Left lung (tissue), 10 donors: Measurements from ENCODE around the gene ICAM4. TPM values are rescaled to one million over a fixed set of nuclear protein-coding genes. Genes with fewer than 3 reads are reported as not detected.

Experiments
- ATAC-seq: fragments of 200-7000 bp; cut with Tn5 transposase; one replicate; pipeline ENCODE4 v1.9.1; 2020; ENCODE audit warnings: moderate library complexity
- DNase-seq, 4 donors: peaks; one replicate each; pipeline ENCODE4 v3.0.0-alpha.2; 2013 to 2020
- H3K27ac ChIP-seq, 2 donors: fragments of 200-600 bp; sonication (generic) in 1 of 2; one replicate each; pipeline versions ENCODE4 v1.5.0 to v1.8.0; 2020 to 2021
- H3K27me3 ChIP-seq, 2 donors: fragments of 200-600 bp; sonication (generic) in 1 of 2; one replicate each; pipeline versions ENCODE4 v1.5.0 to v1.8.0; 2020 to 2021
- H3K36me3 ChIP-seq, 2 donors: fragments of 200-600 bp; sonication (generic) in 1 of 2; one replicate each; pipeline versions ENCODE4 v1.5.0 to v1.8.0; 2020 to 2021
- H3K4me1 ChIP-seq, 2 donors: fragments of 200-600 bp; one replicate each; pipeline ENCODE4 v1.8.0; 2021
- H3K4me3 ChIP-seq, 2 donors: fragments of 200-600 bp; sonication (generic) in 1 of 2; one replicate each; pipeline versions ENCODE4 v1.5.0 to v1.8.0; 2020 to 2021; ENCODE audit warnings: mild to moderate bottlenecking in 1 of 2
- H3K9me3 ChIP-seq, 2 donors: fragments of 200-600 bp; sonication (generic) in 1 of 2; one replicate each; pipeline versions ENCODE4 v1.5.0 to v1.8.0; 2020 to 2021
- CTCF ChIP-seq, 2 donors: fragments of 200-600 bp; sonication (generic) in 1 of 2; IDR thresholded peaks; one replicate each; pipeline versions ENCODE4 v1.5.0 to v1.8.0; 2021; ENCODE audit warnings: antibody characterized with exemption in 2 of 2
- intact Hi-C, 2 donors: fragments of 100-400 bp; cut with DNase I; formaldehyde crosslinking; loops; one replicate each; pipeline versions ENCODE4 v1.11.2 to v1.14.2; 2022
- polyA plus RNA-seq, 6 donors: library from polyadenylated mRNA; unstranded; fragments of 120-200 nt; gene quantifications; one replicate each; pipeline ENCODE4 v1.2.1, GENCODE V29; 2013; ENCODE audit not compliant: insufficient read length in 6 of 6
- total RNA-seq, 2 donors: library from RNA; stranded (reverse); fragmentation: NEBNext Ultra II Directional; extraction: Animal tissue kit (Norgen Biotek cat#: 25700); gene quantifications; one replicate each; pipeline ENCODE4 v1.2.1, GENCODE V29; 2021
- donor health status: DM: no; HTN: yes; CAD: no.
- donor health status: DM: no; HTN: no; CAD: no.

The ICAM4 gene
- total and polyA plus RNA-seq, 8 donors = 4.5 to 25.3 (median 14.7) TPM

- no peak for ATAC-seq
- H3K9me3 ChIP-seq = no peaks in the 10 kb centered on the region
- H3K4me3 ChIP-seq = no peak overlapping the region
- H3K4me1 ChIP-seq = peaks cover 3 to 47% of the 10 kb centered on the region in 2 donors
- no peaks in the 10 kb centered on the region for H3K27me3 ChIP-seq
- DNase-seq = no peak
- H3K27ac ChIP-seq = peak overlapping the region; percentile 60 to 99
- no peak for TF ChIP-seq CTCF (IDR thresholded peaks at IDR 0.05)
- intact Hi-C loops = no loop called here
- peaks cover 0 to 5% of the 10 kb centered on the region in 2 donors for H3K36me3 ChIP-seq
Observed at GRCh38 chr19:10268071-10268470, 18.7 kb upstream of the ICAM4 start.

- peak; percentile 88 to 92 for TF ChIP-seq CTCF (IDR thresholded peaks at IDR 0.05)
- Histone ChIP-seq H3K27ac (peak overlapping the region; percentile 96 to 99), H3K9me3 (no peaks in the 10 kb centered on the region), H3K27me3 (no peaks in the 10 kb centered on the region), H3K4me1 (peaks cover 3 to 62% of the 10 kb centered on the region in 2 donors), H3K4me3 (peak overlapping the region; percentile 51 to 65), H3K36me3 (peaks cover 0 to 20% of the 10 kb centered on the region in 2 donors)
- ATAC-seq (peak; percentile 79), DNase-seq (peak; percentile 69 to 97 (median 90))
- intact Hi-C loops = loop anchor here in 1 of 2 donors (5.0 kb wide), 1 partner anchor 123 kb away; no protein-coding TSS in a partner anchor
Observed at GRCh38 chr19:10269333-10270179, 17.2 kb upstream of the ICAM4 start.

- H3K27ac ChIP-seq = peak overlapping the region; percentile 96 to 99
- no peaks in the 10 kb centered on the region for H3K27me3 ChIP-seq
- DNase-seq (peak in 3 of 4 donors; percentile 33 to 98 (median 92)), ATAC-seq (peak; percentile 61)
- H3K36me3 ChIP-seq = peaks cover 0 to 27% of the 10 kb centered on the region in 2 donors
- intact Hi-C loops = loop anchor here in 1 of 2 donors (5.0 kb wide), 1 partner anchor 122 kb away; no protein-coding TSS in a partner anchor
- peak overlapping the region; percentile 51 to 65 for H3K4me3 ChIP-seq
- H3K4me1 ChIP-seq = peaks cover 3 to 68% of the 10 kb centered on the region in 2 donors
- no peaks in the 10 kb centered on the region for H3K9me3 ChIP-seq
- no peak for TF ChIP-seq CTCF (IDR thresholded peaks at IDR 0.05)
Observed at GRCh38 chr19:10270180-10270615, 16.6 kb upstream of the ICAM4 start.

- Histone ChIP-seq H3K4me3 (peak within 1 kb of the TSS; percentile 51 to 65), H3K36me3 (peaks cover 0 to 33% of the 10 kb centered on the region in 2 donors), H3K27me3 (no peaks in the 10 kb centered on the region), H3K9me3 (no peaks in the 10 kb centered on the region), H3K27ac (peak within 1 kb of the TSS; percentile 96 to 99), H3K4me1 (peaks cover 3 to 69% of the 10 kb centered on the region in 2 donors)
- intact Hi-C loops = loop anchor here in 1 of 2 donors (5.0 kb wide), 1 partner anchor 121 kb away; no protein-coding TSS in a partner anchor
- peak in 1 of 2 donors; percentile 31 for TF ChIP-seq CTCF (IDR thresholded peaks at IDR 0.05)
- DNase-seq (peak; percentile 65 to 96 (median 88)), ATAC-seq (peak; percentile 75)
Observed at GRCh38 chr19:10270616-10271394, 15.9 kb upstream of the ICAM4 start, which contains the start of gene ICAM1. ICAM1 (plus strand) TSS chr19:10271120; CDS start chr19:10271160, 40 bp downstream.
